Mesenteric fat pad (tissue), 1 donor: Measurements from ENCODE around the gene COPZ1. TPM values are rescaled to one million over a fixed set of nuclear protein-coding genes. Genes with fewer than 3 reads are reported as not detected.
A peak's percentile ranks its signal among the peaks of the same experiment; 100 is the strongest.
"Not testable (repeated sequence)": the region's sequence is repeated elsewhere in the genome, so short reads cannot be mapped to it uniquely, and the experiment has no call there.

Experiments
- DNase-seq: peaks from one replicate; pipeline ENCODE4 v3.0.0-alpha.2; 2020; ENCODE audit warnings: low spot score
- total RNA-seq: library from RNA; stranded (reverse); fragmentation: NEBNext Ultra II Directional; extraction: Animal tissue kit (Norgen Biotek cat#: 25700); gene quantifications from one replicate; pipeline ENCODE4 v1.2.1, GENCODE V29; 2021
- donor health status: DM: yes; HTN: yes; CAD: no.

The COPZ1 gene
- total RNA-seq, 1 donor from 2014 or later, result 93.8 TPM

- DNase-seq, result peak; percentile 85
Measured at GRCh38 chr12:54294152-54294952, 30.6 kb upstream of the COPZ1 start.

- peak; percentile 57 for DNase-seq
Measured at GRCh38 chr12:54294953-54295566, 29.9 kb upstream of the COPZ1 start.

GRCh38 chr12:54296393-54297099, 28.4 kb upstream of the COPZ1 start:
- DNase-seq, result peak; percentile 0

GRCh38 chr12:54298904-54299303, 26.0 kb upstream of the COPZ1 start:
- peak; percentile 37 for DNase-seq

GRCh38 chr12:54299515-54300224, 25.3 kb upstream of the COPZ1 start:
- DNase-seq, result peak; percentile 9

GRCh38 chr12:54300225-54300731, 24.7 kb upstream of the COPZ1 start:
- DNase-seq, result no peak

- peak; percentile 91 for DNase-seq
Measured at GRCh38 chr12:54300732-54301427, 24.1 kb upstream of the COPZ1 start, which contains the start of gene NFE2. NFE2 (minus strand) TSS chr12:54301015; CDS start chr12:54295248, 5,767 bp downstream.

GRCh38 chr12:54301428-54302048, 23.4 kb upstream of the COPZ1 start:
- no peak for DNase-seq

- DNase-seq, result no peak
Measured at GRCh38 chr12:54303640-54304039, 21.3 kb upstream of the COPZ1 start.

- peak; percentile 91 for DNase-seq
Measured at GRCh38 chr12:54304187-54304810, 20.6 kb upstream of the COPZ1 start.

GRCh38 chr12:54306925-54307741, 17.8 kb upstream of the COPZ1 start:
- peak; percentile 93 for DNase-seq

GRCh38 chr12:54311051-54311450, 13.9 kb upstream of the COPZ1 start:
- no peak for DNase-seq

- DNase-seq, result not testable (repeated sequence)
Measured at GRCh38 chr12:54312309-54312708, 12.6 kb upstream of the COPZ1 start.

GRCh38 chr12:54321363-54321762, 3.6 kb upstream of the COPZ1 start:
- DNase-seq, result no peak

GRCh38 chr12:54325442-54326109, 645 bp downstream of the COPZ1 start:
- not testable (repeated sequence) for DNase-seq

- DNase-seq, result no peak
Measured at GRCh38 chr12:54328595-54329337, 3.8 kb downstream of the COPZ1 start.

- no peak for DNase-seq
Measured at GRCh38 chr12:54329759-54330158, 4.8 kb downstream of the COPZ1 start.
